ENCODE measurements around the gene GIMAP7. TPM values are rescaled to one million over a fixed set of nuclear protein-coding genes. Genes with fewer than 3 reads are reported as not detected.

The GIMAP7 gene
- total RNA-seq, 6 experiments from 2014 or later, result not detected

GRCh38 chr7:150471886-150472285 lies 42.8 kb upstream of the GIMAP7 start:
- Mint-ChIP-seq H3K4me3 (no peak overlapping the region), H3K4me1 (ENCODE audit: low read depth) (no peaks in the 10 kb centered on the region), H3K27ac (no peak overlapping the region), H3K36me3 (ENCODE audit: low read depth) (peaks cover 5% of the 10 kb centered on the region), H3K27me3 (ENCODE audit: insufficient read depth) (peaks cover 7% of the 10 kb centered on the region; the same call in 1 of the 2 replicates), H3K9me3 (peaks cover 19% of the 10 kb centered on the region)
- TF ChIP-seq, protein P1, sequence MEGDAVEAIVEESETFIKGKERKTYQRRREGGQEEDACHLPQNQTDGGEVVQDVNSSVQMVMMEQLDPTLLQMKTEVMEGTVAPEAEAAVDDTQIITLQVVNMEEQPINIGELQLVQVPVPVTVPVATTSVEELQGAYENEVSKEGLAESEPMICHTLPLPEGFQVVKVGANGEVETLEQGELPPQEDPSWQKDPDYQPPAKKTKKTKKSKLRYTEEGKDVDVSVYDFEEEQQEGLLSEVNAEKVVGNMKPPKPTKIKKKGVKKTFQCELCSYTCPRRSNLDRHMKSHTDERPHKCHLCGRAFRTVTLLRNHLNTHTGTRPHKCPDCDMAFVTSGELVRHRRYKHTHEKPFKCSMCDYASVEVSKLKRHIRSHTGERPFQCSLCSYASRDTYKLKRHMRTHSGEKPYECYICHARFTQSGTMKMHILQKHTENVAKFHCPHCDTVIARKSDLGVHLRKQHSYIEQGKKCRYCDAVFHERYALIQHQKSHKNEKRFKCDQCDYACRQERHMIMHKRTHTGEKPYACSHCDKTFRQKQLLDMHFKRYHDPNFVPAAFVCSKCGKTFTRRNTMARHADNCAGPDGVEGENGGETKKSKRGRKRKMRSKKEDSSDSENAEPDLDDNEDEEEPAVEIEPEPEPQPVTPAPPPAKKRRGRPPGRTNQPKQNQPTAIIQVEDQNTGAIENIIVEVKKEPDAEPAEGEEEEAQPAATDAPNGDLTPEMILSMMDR (IDR thresholded peaks at IDR 0.05), result no peak
- no peak for DNase-seq

- Mint-ChIP-seq H3K36me3 (ENCODE audit: low read depth) (peaks cover 5% of the 10 kb centered on the region), H3K27ac (no peak overlapping the region), H3K4me3 (no peak overlapping the region), H3K9me3 (peaks cover 27% of the 10 kb centered on the region), H3K4me1 (ENCODE audit: low read depth) (no peaks in the 10 kb centered on the region), H3K27me3 (ENCODE audit: insufficient read depth) (peaks cover 5% of the 10 kb centered on the region; the same call in 1 of the 2 replicates)
- DNase-seq, result no peak
- TF ChIP-seq, protein P1 (IDR thresholded peaks at IDR 0.05), result no peak
These were observed 40.8 kb upstream of the GIMAP7 start for GRCh38 chr7:150473902-150474301.

- H3K27ac Mint-ChIP-seq, result no peak overlapping the region
- no peak for DNase-seq
- TF ChIP-seq, protein P1 (IDR thresholded peaks at IDR 0.05), result no peak
- H3K27me3 Mint-ChIP-seq (ENCODE audit: insufficient read depth), result peaks cover 5% of the 10 kb centered on the region; the same call in 1 of the 2 replicates
- no peak overlapping the region for H3K4me3 Mint-ChIP-seq
- H3K4me1 Mint-ChIP-seq (ENCODE audit: low read depth), result no peaks in the 10 kb centered on the region
- H3K36me3 Mint-ChIP-seq (ENCODE audit: low read depth), result peaks cover 7% of the 10 kb centered on the region
- peaks cover 25% of the 10 kb centered on the region for H3K9me3 Mint-ChIP-seq
These were observed 38.4 kb upstream of the GIMAP7 start for GRCh38 chr7:150476285-150476684.

DNA sequence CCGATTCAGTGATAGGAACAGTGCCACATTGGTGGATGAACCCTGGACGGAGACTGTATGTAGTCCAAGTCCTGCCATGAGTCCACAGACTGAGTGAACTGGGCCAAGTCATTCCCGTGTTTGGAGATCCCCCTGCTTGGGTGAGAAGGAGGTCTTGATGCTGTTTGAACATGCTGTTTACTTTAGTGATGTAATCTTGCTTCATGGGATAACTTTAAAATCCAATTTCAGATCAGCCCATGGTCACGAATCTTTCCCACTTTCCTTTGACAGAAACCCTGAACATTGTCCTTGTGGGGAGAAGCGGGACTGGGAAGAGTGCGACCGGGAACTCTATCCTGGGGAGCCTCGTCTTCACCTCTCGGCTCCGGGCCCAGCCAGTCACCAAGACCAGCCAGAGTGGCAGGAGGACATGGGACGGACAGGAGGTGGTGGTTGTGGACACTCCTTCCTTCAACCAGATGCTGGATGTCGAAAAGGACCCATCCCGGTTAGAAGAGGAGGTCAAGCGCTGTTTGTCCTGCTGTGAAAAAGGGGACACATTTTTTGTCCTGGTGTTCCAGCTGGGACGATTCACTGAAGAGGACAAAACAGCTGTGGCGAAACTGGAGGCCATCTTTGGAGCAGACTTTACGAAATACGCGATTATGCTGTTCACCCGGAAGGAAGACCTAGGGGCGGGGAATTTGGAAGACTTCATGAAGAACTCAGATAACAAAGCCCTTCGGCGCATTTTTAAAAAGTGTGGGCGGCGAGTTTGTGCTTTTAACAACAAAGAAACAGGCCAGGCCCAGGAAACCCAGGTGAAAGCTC lies 37.6 kb upstream of the GIMAP7 start:
- no peak overlapping the region for H3K27ac Mint-ChIP-seq

DNA sequence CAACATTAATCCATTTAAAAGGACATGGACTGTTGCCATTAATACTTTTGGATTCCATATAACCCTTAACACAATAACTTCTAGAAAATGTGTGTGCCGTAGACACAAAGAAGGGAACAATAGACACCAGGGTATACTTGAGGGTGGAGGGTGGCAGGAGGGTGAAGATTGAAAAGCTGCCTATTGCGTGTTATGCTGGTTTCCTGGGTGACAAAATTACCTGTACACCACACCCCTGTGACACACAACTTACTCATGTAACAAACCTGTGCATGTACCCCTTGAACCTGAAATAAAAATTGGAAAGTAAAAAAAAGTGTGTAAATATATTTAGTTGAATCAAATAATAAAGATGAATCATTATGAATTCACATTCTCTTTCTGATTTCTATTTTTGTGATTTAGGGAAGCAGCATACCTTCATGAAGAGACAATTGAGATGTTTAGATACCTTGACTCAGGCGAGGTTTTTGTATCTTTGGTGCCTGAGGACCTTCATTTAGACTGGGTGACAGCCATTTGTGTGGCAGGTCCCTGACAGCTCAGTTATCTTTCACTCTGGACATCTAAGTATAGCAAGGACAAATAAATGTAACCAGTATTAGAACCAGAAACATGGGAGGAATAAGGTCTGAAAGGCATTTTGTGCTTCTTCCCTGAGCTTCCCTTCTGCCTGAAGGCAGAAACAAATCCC lies 35.5 kb upstream of the GIMAP7 start:
- H3K4me1 Mint-ChIP-seq (ENCODE audit: low read depth), result no peaks in the 10 kb centered on the region
- H3K9me3 Mint-ChIP-seq, result peaks cover 29% of the 10 kb centered on the region
- H3K36me3 Mint-ChIP-seq (ENCODE audit: low read depth), result peaks cover 12% of the 10 kb centered on the region
- no peak overlapping the region for H3K4me3 Mint-ChIP-seq
- no peak overlapping the region for H3K27ac Mint-ChIP-seq
- DNase-seq, result no peak
- TF ChIP-seq, protein P1 (IDR thresholded peaks at IDR 0.05), result no peak
- peaks cover 5% of the 10 kb centered on the region; the same call in 1 of the 2 replicates for H3K27me3 Mint-ChIP-seq (ENCODE audit: insufficient read depth)

More for the DNA sequence above, 37.6 kb upstream of the GIMAP7 start:
- TF ChIP-seq, protein P1 (IDR thresholded peaks at IDR 0.05), result no peak
- no peak overlapping the region for H3K4me3 Mint-ChIP-seq
- DNase-seq, result no peak
- peaks cover 26% of the 10 kb centered on the region for H3K9me3 Mint-ChIP-seq
- H3K27me3 Mint-ChIP-seq (ENCODE audit: insufficient read depth), result peaks cover 5% of the 10 kb centered on the region; the same call in 1 of the 2 replicates
- H3K36me3 Mint-ChIP-seq (ENCODE audit: low read depth), result peaks cover 12% of the 10 kb centered on the region
- H3K4me1 Mint-ChIP-seq (ENCODE audit: low read depth), result no peaks in the 10 kb centered on the region

Data from HFFc6 (cell line).